ENCODE measurements around the gene SH2D5.

SH2D5 gene

GRCh38 chr1:20735581-20736111, 3.1 kb upstream of the SH2D5 start:
- DNase-seq (ENCODE audit: low spot score) = no peak
- TF ChIP-seq, protein P1, sequence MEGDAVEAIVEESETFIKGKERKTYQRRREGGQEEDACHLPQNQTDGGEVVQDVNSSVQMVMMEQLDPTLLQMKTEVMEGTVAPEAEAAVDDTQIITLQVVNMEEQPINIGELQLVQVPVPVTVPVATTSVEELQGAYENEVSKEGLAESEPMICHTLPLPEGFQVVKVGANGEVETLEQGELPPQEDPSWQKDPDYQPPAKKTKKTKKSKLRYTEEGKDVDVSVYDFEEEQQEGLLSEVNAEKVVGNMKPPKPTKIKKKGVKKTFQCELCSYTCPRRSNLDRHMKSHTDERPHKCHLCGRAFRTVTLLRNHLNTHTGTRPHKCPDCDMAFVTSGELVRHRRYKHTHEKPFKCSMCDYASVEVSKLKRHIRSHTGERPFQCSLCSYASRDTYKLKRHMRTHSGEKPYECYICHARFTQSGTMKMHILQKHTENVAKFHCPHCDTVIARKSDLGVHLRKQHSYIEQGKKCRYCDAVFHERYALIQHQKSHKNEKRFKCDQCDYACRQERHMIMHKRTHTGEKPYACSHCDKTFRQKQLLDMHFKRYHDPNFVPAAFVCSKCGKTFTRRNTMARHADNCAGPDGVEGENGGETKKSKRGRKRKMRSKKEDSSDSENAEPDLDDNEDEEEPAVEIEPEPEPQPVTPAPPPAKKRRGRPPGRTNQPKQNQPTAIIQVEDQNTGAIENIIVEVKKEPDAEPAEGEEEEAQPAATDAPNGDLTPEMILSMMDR (IDR thresholded peaks at IDR 0.05; ENCODE audit: extremely low read depth, insufficient read depth, missing control alignments) = no peak
- in situ Hi-C loops (cut with MboI; ENCODE audit: low pct_unique_long_range_greater_than_20kb, low sequenced_read_pairs, unreplicated experiment) = no loop called here

- in situ Hi-C loops (cut with MboI; ENCODE audit: low pct_unique_long_range_greater_than_20kb, low sequenced_read_pairs, unreplicated experiment) = no loop called here
- no peak for DNase-seq (ENCODE audit: low spot score)
- TF ChIP-seq, protein P1 (IDR thresholded peaks at IDR 0.05; ENCODE audit: extremely low read depth, insufficient read depth, missing control alignments) = no peak
These were observed 965 bp upstream of the SH2D5 start for GRCh38 chr1:20733360-20733975.

DNA sequence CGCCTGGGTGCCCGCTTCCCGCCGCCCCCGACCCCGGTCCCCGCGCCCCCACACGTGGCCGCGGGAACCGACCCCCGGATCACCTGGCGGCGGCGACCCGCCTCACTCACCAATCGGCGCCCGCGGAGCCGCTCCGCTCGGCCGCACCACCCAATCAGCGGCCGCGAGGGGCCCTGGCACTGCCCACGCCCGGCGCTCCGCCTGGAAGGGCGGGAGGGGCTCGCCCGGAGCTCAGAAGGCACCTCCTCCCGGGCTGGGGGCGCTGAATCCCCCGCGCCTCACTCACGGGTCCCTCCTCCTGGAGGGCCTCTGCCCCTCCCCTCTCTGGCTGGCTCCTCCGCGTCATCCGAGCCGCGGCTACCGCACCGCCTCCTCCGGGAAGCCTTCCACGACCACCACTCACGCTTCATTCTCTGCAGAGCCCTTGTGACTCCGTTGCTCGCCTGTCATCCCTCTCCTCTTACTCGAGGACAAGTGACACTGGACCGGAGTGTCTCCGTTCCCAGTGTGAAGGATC, 374 bp downstream of the SH2D5 start:
- in situ Hi-C loops (cut with MboI; ENCODE audit: low pct_unique_long_range_greater_than_20kb, low sequenced_read_pairs, unreplicated experiment) = no loop called here
- peak; percentile 88 for DNase-seq (ENCODE audit: low spot score)
- TF ChIP-seq, protein P1 (IDR thresholded peaks at IDR 0.05; ENCODE audit: extremely low read depth, insufficient read depth, missing control alignments) = no peak

DNA sequence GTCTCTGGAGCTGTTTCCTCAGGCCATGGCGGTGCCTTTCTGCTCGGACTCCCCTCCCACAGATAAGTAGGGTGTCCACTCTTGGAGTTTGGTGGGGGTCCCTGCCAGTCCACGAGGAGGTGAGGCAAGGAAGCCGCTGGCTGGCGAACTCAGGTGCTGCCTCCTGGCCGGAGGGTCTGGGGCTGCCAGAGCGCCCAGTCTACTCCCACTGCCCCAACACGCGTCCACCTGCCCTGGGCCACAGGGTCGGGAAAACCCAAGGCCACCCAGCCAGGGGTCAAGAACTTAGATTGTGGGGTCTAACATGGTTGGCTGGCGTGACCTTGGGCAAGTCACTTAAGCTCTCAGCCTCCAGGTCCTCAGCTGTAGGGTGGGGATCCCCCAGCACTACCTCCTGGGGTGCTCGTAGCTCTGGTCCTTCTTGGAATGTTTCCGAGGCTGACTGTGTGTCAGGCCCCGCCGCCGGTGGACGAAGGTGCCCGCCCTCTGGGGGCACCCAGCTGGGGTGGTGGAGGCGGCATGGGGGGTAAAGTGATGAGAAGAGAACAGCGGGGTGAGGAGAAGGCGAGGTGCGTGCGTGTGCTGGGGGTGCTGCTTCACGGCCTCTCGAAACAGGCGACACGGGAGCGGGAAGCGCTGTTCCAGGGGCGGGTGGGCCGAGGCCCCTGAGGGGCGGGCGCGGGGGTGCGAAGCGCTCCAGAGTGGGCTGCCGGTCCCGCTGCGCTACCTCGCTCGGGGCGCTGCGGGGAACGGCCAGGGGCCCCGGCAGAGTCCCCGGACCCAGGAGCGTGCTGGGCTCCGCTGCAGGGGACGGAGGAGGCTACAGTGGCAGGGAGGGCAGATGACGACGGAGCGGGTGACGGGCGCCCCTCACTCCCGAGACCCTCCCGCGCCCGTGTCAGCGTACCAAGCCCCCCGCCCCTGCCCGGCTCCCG, 1.2 kb downstream of the SH2D5 start:
- in situ Hi-C loops (cut with MboI; ENCODE audit: low pct_unique_long_range_greater_than_20kb, low sequenced_read_pairs, unreplicated experiment) = no loop called here
- DNase-seq (ENCODE audit: low spot score) = peak; percentile 65
- TF ChIP-seq, protein P1 (IDR thresholded peaks at IDR 0.05; ENCODE audit: extremely low read depth, insufficient read depth, missing control alignments) = no peak

DNA sequence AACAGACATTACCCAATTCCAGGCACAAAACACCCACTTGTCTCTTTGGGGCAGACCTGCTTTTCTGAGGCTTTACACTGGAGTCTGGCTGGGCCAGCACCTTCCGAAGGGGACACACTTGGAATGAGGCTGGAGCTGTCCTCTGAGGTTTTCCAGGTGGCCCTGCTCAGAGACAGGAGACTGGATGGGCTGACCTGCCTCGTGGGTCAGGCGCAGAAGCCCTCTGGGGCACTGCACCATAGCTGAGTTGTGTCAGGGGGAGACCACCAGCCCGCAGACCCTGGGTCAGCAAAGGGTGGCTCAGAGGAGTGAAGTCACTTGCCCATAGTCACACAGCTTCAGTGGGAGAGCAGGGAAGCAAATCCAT, 1.8 kb downstream of the SH2D5 start:
- in situ Hi-C loops (cut with MboI; ENCODE audit: low pct_unique_long_range_greater_than_20kb, low sequenced_read_pairs, unreplicated experiment) = no loop called here
- peak; percentile 19 for DNase-seq (ENCODE audit: low spot score)

More for the DNA sequence above, 1.8 kb downstream of the SH2D5 start:
- TF ChIP-seq, protein P1 (IDR thresholded peaks at IDR 0.05; ENCODE audit: extremely low read depth, insufficient read depth, missing control alignments) = no peak

Measured in GM13977 (cell line).